H1 (cell line): ENCODE data around the gene FIS1. TPM values are rescaled to one million over a fixed set of nuclear protein-coding genes. Genes with fewer than 3 reads are reported as not detected.

Experiments used
- CTCF ChIP-seq, 3 experiments: IDR thresholded peaks; 1 replicate in 2 of 3; 2 replicates in 1 of 3; pipeline versions ENCODE4 v1.5.1 to v1.6.1; 2011; ENCODE audit warnings: low read length in 3 of 3, mild to moderate bottlenecking in 3 of 3, inconsistent platforms in 2 of 3, low read depth in 1 of 3, moderate library complexity in 1 of 3; ENCODE audit not compliant: insufficient read depth in 1 of 3; ENCODE audit errors: control extremely low read depth in 1 of 3
- POLR2A ChIP-seq, 2 experiments: IDR thresholded peaks; 1 replicate in 1 of 2; 2 replicates in 1 of 2; pipeline ENCODE4 v1.6.1; 2011; ENCODE audit warnings: low read depth in 2 of 2, low read length in 2 of 2, mild to moderate bottlenecking in 2 of 2; ENCODE audit errors: control extremely low read depth in 1 of 2
- polyA plus RNA-seq, 7 experiments: library from polyadenylated mRNA; depleted of rRNA in 3 of 7; stranded (reverse) in 5 of 7; unstranded in 2 of 7; fragments of >200 nt in 5 of 7; fragments of 200-250 nt in 2 of 7; gene quantifications; 1 replicate in 5 of 7; 2 replicates in 1 of 7; 4 replicates in 1 of 7; pipeline versions ENCODE4 v1.2.1 to v1.2.3, GENCODE V29; 2011 to 2013; ENCODE audit warnings: missing spikeins in 2 of 7, mixed read lengths in 2 of 7
- total RNA-seq: library from RNA; stranded (reverse); fragmentation: NEBNext Ultra II Directional; extraction: Animal tissue kit (Norgen Biotek cat#: 25700); gene quantifications from 2 replicates; pipeline ENCODE4 v1.2.1, GENCODE V29; 2021

Gene FIS1
- total and polyA plus RNA-seq, 2 of the 8 experiments (the other 6 are each of a cell fraction or from before 2014, with no cell fraction given), result 128 to 195 TPM

- no peak for TF ChIP-seq CTCF (IDR thresholded peaks at IDR 0.05; ENCODE audit: control extremely low read depth in 1 of 3, insufficient read depth in 1 of 3, low read depth in 1 of 3, low read length in 3 of 3)
- TF ChIP-seq POLR2A (IDR thresholded peaks at IDR 0.05; ENCODE audit: control extremely low read depth in 1 of 2, low read depth in 2 of 2, low read length in 2 of 2), result no peak
These were observed 7.4 kb downstream of the FIS1 start, which contains the start of gene CLDN15 (continued) for GRCh38 chr7:101237206-101238067.
